GM21447 (cell line): ENCODE data around the gene RTN1.

Source experiments
- ATAC-seq: cut with Tn5 transposase; IDR thresholded peaks from one replicate; pipeline ENCODE4 v1.9.1; 2021; ENCODE audit not compliant: unreplicated experiment

The RTN1 gene, protein sequence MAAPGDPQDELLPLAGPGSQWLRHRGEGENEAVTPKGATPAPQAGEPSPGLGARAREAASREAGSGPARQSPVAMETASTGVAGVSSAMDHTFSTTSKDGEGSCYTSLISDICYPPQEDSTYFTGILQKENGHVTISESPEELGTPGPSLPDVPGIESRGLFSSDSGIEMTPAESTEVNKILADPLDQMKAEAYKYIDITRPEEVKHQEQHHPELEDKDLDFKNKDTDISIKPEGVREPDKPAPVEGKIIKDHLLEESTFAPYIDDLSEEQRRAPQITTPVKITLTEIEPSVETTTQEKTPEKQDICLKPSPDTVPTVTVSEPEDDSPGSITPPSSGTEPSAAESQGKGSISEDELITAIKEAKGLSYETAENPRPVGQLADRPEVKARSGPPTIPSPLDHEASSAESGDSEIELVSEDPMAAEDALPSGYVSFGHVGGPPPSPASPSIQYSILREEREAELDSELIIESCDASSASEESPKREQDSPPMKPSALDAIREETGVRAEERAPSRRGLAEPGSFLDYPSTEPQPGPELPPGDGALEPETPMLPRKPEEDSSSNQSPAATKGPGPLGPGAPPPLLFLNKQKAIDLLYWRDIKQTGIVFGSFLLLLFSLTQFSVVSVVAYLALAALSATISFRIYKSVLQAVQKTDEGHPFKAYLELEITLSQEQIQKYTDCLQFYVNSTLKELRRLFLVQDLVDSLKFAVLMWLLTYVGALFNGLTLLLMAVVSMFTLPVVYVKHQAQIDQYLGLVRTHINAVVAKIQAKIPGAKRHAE

DNA sequence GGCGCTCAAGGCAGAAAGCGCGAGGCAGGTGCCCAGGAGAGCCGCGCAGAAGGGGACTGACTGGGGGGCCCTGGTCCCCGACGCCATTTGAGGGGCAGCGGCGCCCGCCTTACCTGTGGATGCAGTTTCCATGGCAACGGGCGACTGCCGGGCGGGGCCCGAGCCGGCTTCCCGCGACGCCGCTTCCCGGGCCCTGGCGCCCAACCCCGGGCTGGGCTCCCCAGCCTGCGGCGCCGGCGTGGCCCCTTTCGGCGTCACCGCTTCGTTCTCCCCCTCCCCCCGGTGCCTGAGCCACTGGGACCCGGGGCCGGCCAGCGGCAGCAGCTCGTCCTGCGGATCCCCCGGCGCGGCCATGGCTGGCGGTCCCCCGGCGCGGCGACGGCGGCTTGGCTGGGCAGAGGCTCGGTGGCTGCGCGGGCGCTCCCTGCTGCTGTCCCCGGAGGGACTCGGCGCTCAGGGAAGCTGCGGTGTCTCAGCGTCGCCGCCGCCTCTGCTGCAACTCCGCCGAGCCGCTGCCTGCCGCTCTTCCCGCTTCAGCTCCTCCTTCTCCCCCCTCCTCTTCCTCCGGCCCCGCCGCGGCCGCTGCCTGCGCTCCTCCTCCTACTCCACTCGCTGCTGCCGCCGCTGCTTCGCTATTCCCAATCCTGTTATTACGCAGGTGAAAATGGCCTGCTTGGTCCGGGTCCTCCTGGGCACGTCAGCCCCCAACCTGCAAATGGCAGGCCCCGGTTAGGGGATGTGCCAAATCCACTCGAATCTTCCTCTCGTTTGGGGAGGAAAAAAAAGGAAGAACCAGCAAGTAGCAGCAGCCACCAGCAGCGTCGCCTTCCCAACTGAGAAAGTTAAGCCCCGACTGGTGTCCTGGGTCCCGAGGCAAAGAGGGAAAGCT is at the start of gene RTN1:
TSS of gene RTN1 (minus strand) at position 500 of the 889 bp plus-strand sequence. CDS start at position 354, 146 bp downstream.
- ATAC-seq, result no peak

DNA sequence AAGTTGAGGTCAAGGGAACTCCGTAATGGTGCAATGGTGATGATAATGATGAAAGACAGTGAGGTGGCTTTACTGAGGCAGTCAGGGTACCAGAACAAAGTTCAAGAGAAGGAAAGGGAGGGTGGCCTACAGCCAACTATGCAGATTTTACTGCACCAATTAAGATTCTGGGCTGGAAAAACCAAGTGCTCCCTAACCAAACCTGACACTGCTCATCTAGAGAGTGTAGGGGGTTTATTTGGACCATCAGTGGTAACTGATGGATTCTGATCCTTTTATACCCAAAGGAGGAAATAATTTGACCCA is 49.8 kb upstream of the RTN1 start:
- no peak for ATAC-seq

DNA sequence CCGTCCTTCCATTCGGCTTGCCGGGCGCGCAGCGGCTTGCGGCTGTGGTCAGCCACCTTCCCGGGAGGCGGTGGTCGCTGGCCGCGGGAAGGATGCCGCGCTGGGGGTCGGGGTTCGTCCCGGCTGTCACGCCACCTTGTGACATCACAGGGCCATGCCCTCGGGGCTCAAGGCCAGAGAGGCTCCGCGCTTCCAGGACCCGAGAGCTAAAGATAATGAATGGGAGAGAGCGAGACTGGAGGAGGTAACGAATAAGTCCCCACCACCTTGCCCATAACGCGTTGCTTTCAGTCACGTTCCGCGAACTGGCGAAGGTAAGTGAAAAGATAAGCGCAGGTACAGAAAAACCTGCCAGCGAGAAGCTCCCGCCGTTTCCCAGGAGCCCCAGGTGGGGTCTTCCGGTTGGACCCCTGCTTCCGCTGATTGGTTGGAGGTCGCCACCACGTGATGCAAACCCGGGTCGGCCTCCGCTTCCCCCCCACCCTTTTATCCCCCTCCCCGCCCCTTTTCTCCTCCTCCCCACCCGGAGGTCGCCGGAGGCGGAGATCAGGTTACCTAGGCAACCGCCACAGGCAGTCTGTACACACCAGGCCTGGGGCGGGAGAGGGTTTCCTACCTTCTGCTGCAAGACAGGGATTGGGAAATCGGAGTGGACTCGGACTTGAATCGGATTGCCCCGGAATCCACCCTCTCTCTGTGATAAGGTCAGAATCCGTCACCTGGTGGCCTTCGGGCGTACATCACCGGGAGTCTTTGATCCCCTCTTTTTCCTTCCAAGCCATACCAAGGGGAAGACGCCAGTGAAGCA is 49.2 kb upstream of the RTN1 start, which contains the start of gene LRRC9:
TSS of gene LRRC9 (plus strand) at position 575 of the 808 bp plus-strand sequence.
- no peak for ATAC-seq

DNA sequence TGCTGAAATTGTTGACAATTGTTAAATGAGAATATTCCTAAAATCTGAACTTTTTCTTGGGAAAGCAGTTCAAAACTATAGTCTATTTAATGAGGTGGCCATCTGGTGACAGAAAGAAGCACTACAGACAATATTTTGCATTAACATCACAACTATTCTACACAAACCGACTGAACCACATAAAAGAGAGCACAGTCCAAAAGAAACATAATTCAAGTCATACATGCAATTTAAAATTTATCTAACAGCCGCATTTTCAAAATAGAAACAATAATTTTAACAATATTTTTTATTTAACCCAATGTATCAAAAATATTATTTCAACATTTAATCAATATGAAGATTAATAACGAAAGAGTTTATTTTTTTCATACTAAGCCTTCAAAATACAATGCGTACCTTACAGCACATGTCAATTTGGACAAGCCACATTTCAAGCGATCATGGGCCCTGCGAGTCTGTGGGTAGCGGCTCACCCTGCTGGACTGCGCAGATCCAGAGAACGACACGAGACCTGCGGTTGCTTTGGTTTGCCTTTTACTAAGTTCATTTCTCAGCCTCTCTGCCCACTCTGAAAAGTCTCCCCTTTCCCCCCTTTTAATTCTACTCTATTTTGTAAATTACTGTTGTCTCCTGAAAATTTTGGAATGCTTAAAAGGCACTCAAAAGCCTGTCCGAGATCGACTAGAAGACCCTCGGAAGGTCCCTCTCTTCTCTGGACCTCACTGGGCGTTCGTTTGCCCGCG is 48.4 kb upstream of the RTN1 start:
- no peak for ATAC-seq

DNA sequence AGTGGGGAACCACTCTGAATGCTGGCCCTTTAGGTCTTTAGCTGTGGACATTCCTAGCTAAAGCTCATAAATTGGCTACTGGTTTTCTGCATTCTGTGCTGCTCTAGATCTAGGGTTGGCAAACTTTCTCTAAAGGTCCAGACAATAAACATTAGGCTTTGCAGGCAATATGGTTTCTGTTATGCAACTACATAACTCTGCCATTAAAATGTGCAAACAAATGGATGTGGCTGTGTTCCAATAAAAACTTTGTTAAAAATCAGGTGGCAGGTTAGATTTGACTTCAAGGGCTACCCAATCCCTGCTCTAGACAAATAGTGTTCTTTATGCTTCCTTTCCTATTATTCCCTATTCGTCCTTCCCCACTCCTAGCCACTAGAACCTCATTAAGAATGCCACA is 42.6 kb upstream of the RTN1 start:
- ATAC-seq, result no peak

DNA sequence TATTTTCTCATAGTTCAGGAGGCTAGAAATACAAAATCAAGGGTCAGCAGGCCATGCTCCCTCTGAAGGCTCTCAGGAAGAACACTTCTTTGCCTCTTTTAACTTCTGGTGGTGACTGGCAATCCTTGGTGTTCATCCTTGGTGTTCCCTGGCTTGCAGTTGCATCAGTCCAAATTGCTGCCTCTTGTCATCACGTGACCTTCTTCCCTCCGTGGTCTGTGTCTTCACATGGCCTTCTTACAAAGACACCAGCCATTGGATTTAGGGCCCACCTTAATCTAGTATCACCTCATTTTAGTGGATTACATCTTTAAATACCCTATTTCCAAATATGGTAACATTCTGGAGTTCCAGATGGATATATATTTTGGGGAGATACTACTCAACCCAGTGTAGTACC is 41.9 kb upstream of the RTN1 start:
- ATAC-seq, result no peak

DNA sequence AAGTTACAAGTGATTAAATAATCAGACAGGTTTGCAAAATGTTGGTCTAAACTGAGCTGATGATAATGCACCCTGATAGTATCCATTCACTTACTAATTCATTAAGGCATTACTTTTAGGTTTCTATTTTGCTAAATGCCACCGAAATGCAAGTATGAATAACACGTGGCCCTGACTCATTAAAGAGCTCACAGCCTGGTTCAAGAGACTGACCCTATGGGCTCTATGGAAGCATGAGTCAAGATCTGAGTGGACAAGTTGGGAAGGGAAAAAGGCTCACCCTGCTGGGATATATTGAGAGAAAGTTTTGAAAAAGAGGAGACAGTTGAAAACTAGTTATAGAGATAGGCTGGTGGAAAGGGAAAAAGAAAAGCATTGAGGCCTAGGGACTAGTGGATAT is 34.6 kb upstream of the RTN1 start:
- no peak for ATAC-seq

DNA sequence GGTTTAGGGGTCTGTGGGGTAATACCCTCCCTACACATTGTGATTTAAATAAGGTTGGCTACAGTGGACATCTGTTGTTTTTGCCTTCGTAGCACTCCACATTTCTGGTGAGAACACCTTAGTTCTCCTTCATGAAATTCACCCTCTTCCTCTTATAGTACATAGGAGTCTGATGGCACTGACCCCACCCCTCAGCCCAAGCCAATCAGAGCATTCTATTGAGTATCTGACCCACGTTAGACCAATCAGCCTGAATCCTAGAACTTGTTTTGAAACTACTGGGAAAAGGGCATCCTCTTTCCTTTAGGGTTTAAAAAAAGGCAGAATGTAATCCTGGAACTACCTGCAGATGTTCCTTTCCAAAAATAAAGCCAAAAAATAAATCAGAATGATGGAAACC is 33.6 kb upstream of the RTN1 start:
- no peak for ATAC-seq

DNA sequence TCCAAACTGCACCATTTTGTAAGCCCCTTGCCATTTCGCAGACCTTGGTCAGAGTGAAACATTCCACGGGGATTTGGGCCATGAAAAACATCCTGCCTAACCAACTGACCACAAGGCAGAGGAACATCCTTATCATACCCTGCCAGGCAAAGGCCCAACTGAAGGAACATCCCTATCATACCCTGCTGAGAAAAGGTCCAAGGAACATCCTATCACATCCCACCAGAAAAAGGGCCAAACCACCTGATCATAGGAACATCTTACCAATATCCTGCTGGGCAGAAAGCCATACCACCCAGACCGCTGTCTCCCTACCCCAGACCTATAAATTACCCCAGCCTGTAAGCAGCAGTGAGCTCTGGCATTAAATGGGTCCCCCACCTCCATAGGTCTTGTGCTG is 30.0 kb upstream of the RTN1 start:
- ATAC-seq, result no peak

DNA sequence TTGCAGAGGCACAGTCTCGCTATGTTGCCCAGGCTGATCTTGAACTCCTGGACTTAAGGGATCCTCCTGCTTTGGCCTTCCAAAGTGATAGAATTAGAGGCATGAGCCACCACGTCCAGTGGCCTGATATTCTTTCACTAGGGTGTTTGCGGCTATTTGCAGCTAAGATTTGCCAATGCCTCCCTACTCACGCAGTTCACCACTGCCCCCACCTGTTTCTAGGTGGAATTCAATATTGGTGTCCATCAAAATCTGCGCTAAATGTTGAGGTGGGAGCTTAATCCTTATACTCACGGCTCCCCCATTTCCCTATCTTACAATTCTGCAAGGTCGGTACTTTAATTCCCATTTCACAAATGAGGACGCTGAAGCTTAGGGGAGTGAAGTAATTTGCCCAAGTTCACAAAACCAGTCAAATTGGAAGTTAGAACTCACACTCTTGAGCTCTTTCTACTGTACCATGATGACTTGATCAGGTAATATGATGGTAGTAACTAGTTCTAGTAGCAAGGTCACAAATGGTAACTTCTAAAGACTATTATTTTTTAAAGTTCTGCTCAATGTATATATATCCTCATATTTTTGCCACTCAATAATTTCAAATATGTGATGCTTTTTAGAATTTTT is 27.3 kb upstream of the RTN1 start:
- ATAC-seq, result no peak

DNA sequence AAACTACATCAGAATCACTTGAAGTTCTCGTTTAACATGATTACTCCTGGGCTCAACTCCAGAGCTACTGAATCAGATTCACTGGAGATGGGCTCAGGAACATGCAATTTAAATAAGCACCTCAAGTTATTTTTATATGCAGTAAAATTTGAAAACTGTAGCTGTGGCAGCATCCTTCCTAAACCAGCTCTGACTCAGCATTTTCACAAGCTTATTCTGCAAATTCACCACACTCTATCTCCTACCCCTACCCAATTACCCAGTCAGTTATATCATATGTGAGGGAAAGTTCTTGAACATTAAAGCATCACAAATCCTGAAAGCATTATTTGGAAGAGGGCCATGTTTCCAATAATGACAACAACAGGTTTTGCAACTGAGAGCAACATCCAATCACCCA is 25.1 kb upstream of the RTN1 start:
- no peak for ATAC-seq

DNA sequence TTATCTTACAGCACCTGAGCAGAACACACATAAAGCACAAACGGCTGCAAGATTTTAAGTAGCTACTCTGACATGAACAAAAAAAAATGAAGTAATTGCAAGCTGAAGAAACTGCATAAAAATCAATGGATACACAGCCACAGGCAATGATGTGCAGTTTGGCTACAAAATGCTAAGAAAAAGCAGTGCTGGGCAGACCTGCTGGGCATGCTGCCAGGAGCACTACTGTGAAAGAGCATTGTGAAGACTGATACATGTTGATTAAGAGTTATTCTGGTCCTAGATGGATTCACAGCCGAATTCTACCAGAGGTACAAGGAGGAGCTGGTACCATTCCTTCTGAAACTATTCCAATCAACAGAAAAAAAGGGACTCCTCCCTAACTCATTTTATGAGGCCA is 20.1 kb upstream of the RTN1 start:
- no peak for ATAC-seq

DNA sequence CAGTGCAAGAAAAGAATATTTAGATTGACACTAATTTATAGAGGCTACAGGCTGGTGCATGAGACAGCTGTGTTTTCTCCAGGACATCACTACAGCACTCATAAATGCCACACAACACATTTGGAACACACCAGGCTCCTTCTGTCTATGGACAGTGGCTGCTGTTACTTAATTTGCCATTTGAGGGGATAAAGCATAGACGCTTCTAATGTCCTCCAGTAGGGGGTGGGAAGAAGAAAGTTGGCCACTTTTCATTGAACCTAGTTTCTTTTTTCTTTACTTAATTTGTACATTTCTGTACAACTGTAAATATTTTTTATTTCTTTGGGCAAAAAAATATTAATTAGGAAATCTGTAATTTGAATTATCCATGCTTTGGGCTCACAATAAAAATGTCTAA is 12.4 kb upstream of the RTN1 start:
- ATAC-seq, result no peak

DNA sequence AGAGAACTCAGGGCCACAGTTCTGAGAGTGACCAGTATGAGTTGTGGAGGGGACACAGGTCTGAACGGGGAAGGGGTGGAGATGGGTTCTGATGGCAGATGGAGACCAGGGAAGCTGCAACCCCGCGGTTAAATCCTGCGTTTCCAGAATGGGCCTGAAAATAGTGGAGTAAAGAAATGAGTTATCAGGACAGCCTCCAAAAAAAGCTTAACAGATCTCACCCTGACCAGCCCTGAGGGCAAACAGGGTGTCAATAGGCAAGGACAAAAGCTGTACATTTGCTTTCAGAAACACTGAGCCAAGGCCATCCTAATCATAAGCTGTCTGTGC is 555 bp upstream of the RTN1 start:
- ATAC-seq, result no peak

DNA sequence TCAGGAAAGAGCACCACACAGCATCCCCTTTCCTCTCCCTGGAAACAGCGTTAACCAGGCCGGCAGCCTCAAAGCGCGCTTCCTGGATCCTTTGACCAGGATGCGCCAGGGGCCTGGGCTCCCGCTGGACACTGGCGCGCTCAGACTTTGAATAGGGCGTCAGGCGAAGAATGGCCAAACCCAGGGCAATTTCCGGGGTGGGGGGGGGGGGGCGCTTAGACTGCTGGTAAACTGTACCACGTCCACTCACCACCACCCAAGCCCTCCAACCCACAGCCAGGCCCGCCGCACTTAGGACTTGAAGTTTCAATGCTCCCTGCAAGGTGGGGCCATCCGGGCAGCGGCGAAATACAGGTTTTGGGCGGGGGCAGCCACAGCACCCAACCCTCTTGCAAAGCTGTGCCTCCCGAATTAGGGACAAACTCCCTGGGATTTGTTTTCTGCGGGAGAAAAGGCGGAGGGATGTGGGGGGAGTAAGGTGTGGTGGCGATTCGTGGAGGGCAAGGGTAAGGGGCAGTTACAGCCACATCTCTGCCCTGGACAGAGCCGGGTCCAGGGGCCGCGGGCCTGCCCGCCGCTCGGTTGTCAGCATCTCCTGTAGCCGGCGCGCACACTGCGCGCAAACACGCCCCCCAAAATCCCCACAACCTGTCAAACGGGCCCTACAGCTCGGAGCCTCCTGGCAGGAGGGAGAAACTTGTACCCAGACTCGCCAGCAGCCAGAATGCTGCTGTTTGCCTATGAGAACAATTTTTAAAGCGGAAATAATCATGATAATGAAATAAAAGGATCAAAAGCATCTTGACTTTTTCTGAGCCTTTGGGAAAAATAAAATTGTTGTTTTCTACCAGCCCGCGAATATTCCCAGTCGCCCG is 958 bp downstream of the RTN1 start:
- ATAC-seq, result no peak

DNA sequence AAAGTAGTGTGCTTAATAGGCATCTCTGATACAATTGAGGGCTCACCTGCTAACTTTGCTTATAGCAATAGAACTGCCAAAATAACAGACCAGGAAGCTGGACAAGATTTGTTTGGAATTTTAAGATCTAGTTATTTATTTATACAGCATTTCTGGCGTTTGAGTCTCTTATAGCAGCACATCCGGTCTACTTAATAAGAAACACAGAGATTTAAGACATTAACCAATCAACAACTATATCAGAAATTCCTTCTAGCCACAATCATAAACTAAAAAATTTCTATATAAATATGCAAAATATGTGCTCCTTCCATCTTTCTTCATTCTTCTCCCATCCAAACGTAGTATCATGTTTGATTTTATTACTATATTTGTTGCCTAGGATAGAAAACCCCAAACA is 2.6 kb downstream of the RTN1 start:
- no peak for ATAC-seq

DNA sequence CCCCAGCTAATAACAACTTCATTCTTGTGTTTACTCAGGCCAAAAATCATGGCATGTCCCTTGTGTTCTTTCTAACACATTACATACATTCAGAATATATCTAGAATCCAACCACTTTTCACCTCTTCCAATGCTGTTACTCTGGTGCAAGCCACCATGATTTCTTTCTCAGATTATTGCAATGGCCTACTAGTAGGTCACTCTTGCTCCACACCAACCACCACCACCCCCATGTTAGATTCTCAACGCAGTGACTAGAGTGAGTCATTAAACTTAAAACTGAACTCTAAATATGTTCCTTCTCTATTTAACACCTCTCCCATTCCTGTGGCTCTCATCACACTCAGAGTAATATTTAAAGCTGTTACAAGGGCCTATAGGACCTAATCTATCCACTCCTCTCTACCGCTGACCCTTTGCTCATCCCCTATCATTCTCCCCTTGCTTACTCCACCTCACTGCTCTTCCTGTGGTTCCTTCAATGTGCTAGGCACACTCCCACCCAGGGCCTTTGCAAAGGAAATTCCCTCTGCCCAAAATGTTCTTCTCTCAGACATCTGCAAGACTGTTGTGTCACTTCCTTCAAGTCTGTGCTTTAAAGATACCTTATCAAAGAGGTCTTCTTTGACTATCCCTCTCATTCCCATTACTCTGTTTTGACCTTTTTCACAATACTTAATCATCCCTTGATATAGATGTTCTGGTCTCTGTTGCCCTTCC is 6.6 kb downstream of the RTN1 start:
- no peak for ATAC-seq

DNA sequence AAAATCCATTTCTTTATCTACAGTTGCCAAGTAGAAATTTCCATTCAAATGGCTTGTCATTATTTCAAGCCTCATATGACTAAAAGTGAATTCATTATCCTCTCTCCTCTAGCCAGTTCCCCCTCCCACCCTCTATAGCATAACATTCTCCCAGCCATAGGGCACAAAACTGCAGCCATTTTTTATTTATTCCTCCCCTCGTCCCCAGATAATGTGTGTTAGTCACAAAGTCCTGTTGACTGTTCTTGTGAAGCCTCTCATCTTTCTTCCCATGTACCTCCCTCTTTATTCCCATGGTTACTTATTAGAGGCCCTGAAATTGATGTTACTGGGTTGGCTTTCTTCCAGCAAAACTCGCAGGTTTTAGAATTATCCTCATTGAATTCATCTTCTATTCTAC is 13.2 kb downstream of the RTN1 start:
- no peak for ATAC-seq
